A549 (cell line): Measurements from ENCODE around the gene PFN1. TPM values are rescaled to one million over a fixed set of nuclear protein-coding genes. Genes with fewer than 3 reads are reported as not detected.

ENCODE experiments used
- ATAC-seq, 2 experiments: fragments of 200-7000 bp in 1 of 2; fragments of >200 bp in 1 of 2; cut with Nextera tagmentation in 1 of 2; cut with Tn5 transposase in 1 of 2; 3 replicates each; pipeline versions ENCODE4 v1.8.0 to v1.9.1; 2018 to 2020; ENCODE audit warnings: mild to moderate bottlenecking in 1 of 2, moderate library complexity in 1 of 2
- CTCF ChIA-PET: fragments of 300-600 bp; sonication (Branson Sonifier 250); formaldehyde crosslinking; extraction: SDS; loops from one replicate; lab custom pipeline; 2021; ENCODE audit warnings: antibody characterized with exemption, inconsistent platforms; lab: Yijun Ruan, JAX
- POLR2A ChIA-PET: fragments of 350-600 bp; formaldehyde crosslinking; extraction: SDS; loops from one replicate; lab custom pipeline; 2021; ENCODE audit warnings: antibody characterized with exemption, inconsistent platforms; lab: Yijun Ruan, JAX
- DNase-seq, 2 experiments: peaks; one replicate each; pipeline versions ENCODE4 v3.0.0 to v3.0.0-alpha.2; 2011 to 2016; ENCODE audit warnings: low read depth in 1 of 2, low spot score in 1 of 2
- FAIRE-seq: peaks from 2 replicates; lab custom pipeline; 2011; peaks lifted over from hg19 to GRCh38; lab: Jason Lieb, UNC
- H3K27ac ChIP-seq, 2 experiments: fragments of >200 bp; sonication (Bioruptor Twin); formaldehyde crosslinking; 3 replicates each; pipeline ENCODE4 v1.5.1; 2016 to 2017
- H3K4me1 ChIP-seq: fragments of >200 bp; sonication (Bioruptor Twin); formaldehyde crosslinking; 3 replicates; pipeline ENCODE4 v1.6.1; 2016
- H3K4me2 ChIP-seq: fragments of >200 bp; sonication (Bioruptor Twin); formaldehyde crosslinking; 3 replicates; pipeline ENCODE4 v1.6.1; 2016
- H3K4me3 ChIP-seq: fragments of >200 bp; sonication (Bioruptor Twin); formaldehyde crosslinking; 3 replicates; pipeline ENCODE4 v1.5.1; 2016
- H3K9me3 ChIP-seq: fragments of >200 bp; sonication (Bioruptor Twin); formaldehyde crosslinking; 3 replicates; pipeline ENCODE4 v1.6.1; 2016
- CBX2 ChIP-seq: fragments of 200-600 bp; sonication (generic); IDR thresholded peaks from 2 replicates; pipeline ENCODE4 v1.6.1; 2016; ENCODE audit warnings: low read depth, mild to moderate bottlenecking, borderline replicate concordance
- CEBPB ChIP-seq, 2 experiments: fragments of >200 bp in 1 of 2; sonication (Bioruptor Twin) in 1 of 2; formaldehyde crosslinking in 1 of 2; IDR thresholded peaks; 2 replicates each; pipeline ENCODE4 v1.6.1; 2012 to 2016
- ELK1 ChIP-seq: fragments of 150-350 bp; IDR thresholded peaks from 2 replicates; pipeline ENCODE4 v1.6.1; 2014; ENCODE audit warnings: low read depth, mild to moderate bottlenecking, low read length
- FOSL2 ChIP-seq, 2 experiments: fragments of 450-650 bp in 1 of 2; fragments of >200 bp in 1 of 2; sonication (Bioruptor Twin) in 1 of 2; formaldehyde crosslinking; IDR thresholded peaks; 2 replicates each; pipeline versions ENCODE4 v1.5.0 to v1.6.1; 2016 to 2020; ENCODE audit warnings: mild to moderate bottlenecking in 1 of 2, moderate library complexity in 1 of 2
- FOXS1 ChIP-seq: fragments of 250-450 bp; sonication (Bioruptor Pico); IDR thresholded peaks from 2 replicates; pipeline ENCODE4 v1.5.0; 2020; ENCODE audit warnings: mild to moderate bottlenecking, moderate library complexity
- HEYL ChIP-seq: fragments of 250-450 bp; sonication (Bioruptor Pico); IDR thresholded peaks from 2 replicates; pipeline ENCODE4 v1.8.0; 2021; ENCODE audit warnings: mild to moderate bottlenecking, moderate library complexity
- JUNB ChIP-seq: fragments of >200 bp; sonication (Bioruptor Twin); formaldehyde crosslinking; IDR thresholded peaks from 2 replicates; pipeline ENCODE4 v1.6.1; 2016
- KDM1A ChIP-seq: fragments of 200-600 bp; sonication (generic); IDR thresholded peaks from 2 replicates; pipeline ENCODE4 v1.6.1; 2016; ENCODE audit warnings: low read depth, mild to moderate bottlenecking
- MAZ ChIP-seq: fragments of 150-350 bp; IDR thresholded peaks from 2 replicates; pipeline ENCODE4 v1.6.1; 2014; ENCODE audit warnings: antibody characterized with exemption, low read depth, low read length, borderline replicate concordance
- RAD21 ChIP-seq, 2 experiments: fragments of >200 bp in 1 of 2; sonication (Bioruptor Twin) in 1 of 2; formaldehyde crosslinking in 1 of 2; IDR thresholded peaks in 1 of 2; conservative IDR thresholded peaks in 1 of 2; 2 replicates in 1 of 2; 3 replicates in 1 of 2; pipeline ENCODE4 v1.6.1; 2012 to 2018; ENCODE audit warnings: inconsistent platforms in 1 of 2
- RFX5 ChIP-seq: fragments of 450-650 bp; IDR thresholded peaks from 2 replicates; pipeline ENCODE4 v1.7.1; 2014; ENCODE audit warnings: antibody characterized with exemption, mild to moderate bottlenecking, moderate library complexity
- SMC3 ChIP-seq: fragments of >200 bp; sonication (Bioruptor Twin); formaldehyde crosslinking; IDR thresholded peaks from 3 replicates; pipeline ENCODE4 v1.6.1; 2018; ENCODE audit warnings: inconsistent platforms
- SREBF2 ChIP-seq: fragments of 450-650 bp; IDR thresholded peaks from 2 replicates; pipeline ENCODE4 v1.6.1; 2014; ENCODE audit warnings: mild to moderate bottlenecking, moderate library complexity
- TP53 ChIP-seq: fragments of 250-450 bp; sonication (Bioruptor Pico); IDR thresholded peaks from 2 replicates; pipeline ENCODE4 v1.5.0; 2021; ENCODE audit warnings: mild to moderate bottlenecking, moderate library complexity
- ZC3H11A ChIP-seq: fragments of 450-650 bp; IDR thresholded peaks from 2 replicates; pipeline ENCODE4 v1.6.1; 2014; ENCODE audit warnings: antibody characterized with exemption, mild to moderate bottlenecking
- ZFP36 ChIP-seq: fragments of 450-650 bp; IDR thresholded peaks from 2 replicates; pipeline ENCODE4 v1.6.1; 2014; ENCODE audit warnings: borderline replicate concordance; ENCODE audit not compliant: partially characterized antibody
- ZSCAN20 ChIP-seq: fragments of 250-450 bp; sonication (Bioruptor Pico); IDR thresholded peaks from 2 replicates; pipeline ENCODE4 v1.8.0; 2022; ENCODE audit warnings: mild to moderate bottlenecking, moderate library complexity
- WGBS: methylation state at CpG from one replicate; pipeline ENCODE4 v1.1.6; 2017; ENCODE audit errors: missing lambda C conversion rate; 5-methylcytosine and 5-hydroxymethylcytosine counted together
- polyA plus RNA-seq, 4 experiments: library from polyadenylated mRNA; depleted of rRNA in 3 of 4; stranded (reverse); fragments of >200 nt; fragmentation: RNase III in 1 of 4; extraction: RNeasy Plus Mini Kit Qiagen cat#74134 plus additional on column Dnase treatment in 1 of 4; gene quantifications; 2 replicates in 3 of 4; 3 replicates in 1 of 4; pipeline ENCODE4 v1.2.3, GENCODE V29; 2011 to 2017
- TF ChIP-seq, protein P1 (sequence below): fragments of 250-450 bp; sonication (Bioruptor Pico); IDR thresholded peaks from 2 replicates; pipeline ENCODE4 v1.5.0; 2021; ENCODE audit warnings: mild to moderate bottlenecking, moderate library complexity, borderline replicate concordance
- TF ChIP-seq, protein P2 (sequence below): fragments of >200 bp; sonication (Bioruptor Twin); formaldehyde crosslinking; IDR thresholded peaks from 2 replicates; pipeline ENCODE4 v1.6.1; 2016
- TF ChIP-seq, protein P3 (sequence below): IDR thresholded peaks from 2 replicates; pipeline ENCODE4 v1.6.1; 2012
- TF ChIP-seq, protein P4 (sequence below): fragments of >200 bp; sonication (Bioruptor Twin); formaldehyde crosslinking; IDR thresholded peaks from 3 replicates; pipeline ENCODE4 v1.5.1; 2016

The PFN1 gene
- polyA plus RNA-seq, 2 of the 4 experiments (the other 2 are of a cell fraction), result 1,732 to 3,230 TPM

DNA sequence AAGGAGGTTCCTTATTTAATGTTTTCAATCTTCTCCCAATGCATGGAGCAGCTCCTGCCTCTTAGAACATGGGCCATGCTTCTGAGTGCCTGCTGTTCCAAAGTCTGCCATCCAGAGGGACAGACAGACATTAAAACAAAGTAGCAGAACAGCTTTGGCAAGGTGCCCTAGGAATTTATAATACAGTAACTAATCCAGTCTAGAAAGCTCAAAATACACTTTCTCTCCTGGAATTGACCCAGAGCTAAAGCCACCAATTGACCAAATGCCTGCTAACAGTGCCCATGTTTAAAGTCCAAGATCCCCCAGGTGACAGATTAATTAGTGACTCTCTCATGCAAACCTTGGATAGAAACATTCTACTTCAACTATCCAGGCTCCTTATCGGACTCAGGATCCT lies 34.3 kb downstream of the PFN1 start:
- ChIA-PET POLR2A (interaction anchor here (1.0 kb wide), 1 partner anchor 26 kb away, joined by 5 read pairs; the partner anchor contains the start of genes RNF167 and SLC25A11), CTCF (interaction anchor here (0.6 to 4.0 kb wide), 12 partner anchors 9 to 204 kb away, joined by 3 to 21 read pairs (median 4); partner anchors contain the start of genes ARRB2, CHRNE, RNF167 and SLC25A11)
- Histone ChIP-seq H3K4me1 (peaks cover 9% of the 10 kb centered on the region; the same call in 2 of the 3 replicates), H3K4me3 (no peak overlapping the region), H3K27ac (no peak overlapping the region), H3K9me3 (no peaks in the 10 kb centered on the region), H3K4me2 (no peak overlapping the region)
- FAIRE-seq (no peak), DNase-seq (no peak), ATAC-seq (no peak)
- TF ChIP-seq ZC3H11A, result no peak
- TF ChIP-seq RFX5, result no peak
- TF ChIP-seq SREBF2, result no peak
- TF ChIP-seq ELK1, result no peak
- TF ChIP-seq, protein P1, sequence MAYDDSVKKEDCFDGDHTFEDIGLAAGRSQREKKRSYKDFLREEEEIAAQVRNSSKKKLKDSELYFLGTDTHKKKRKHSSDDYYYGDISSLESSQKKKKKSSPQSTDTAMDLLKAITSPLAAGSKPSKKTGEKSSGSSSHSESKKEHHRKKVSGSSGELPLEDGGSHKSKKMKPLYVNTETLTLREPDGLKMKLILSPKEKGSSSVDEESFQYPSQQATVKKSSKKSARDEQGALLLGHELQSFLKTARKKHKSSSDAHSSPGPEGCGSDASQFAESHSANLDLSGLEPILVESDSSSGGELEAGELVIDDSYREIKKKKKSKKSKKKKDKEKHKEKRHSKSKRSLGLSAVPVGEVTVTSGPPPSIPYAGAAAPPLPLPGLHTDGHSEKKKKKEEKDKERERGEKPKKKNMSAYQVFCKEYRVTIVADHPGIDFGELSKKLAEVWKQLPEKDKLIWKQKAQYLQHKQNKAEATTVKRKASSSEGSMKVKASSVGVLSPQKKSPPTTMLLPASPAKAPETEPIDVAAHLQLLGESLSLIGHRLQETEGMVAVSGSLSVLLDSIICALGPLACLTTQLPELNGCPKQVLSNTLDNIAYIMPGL, result no peak
- no peak for TF ChIP-seq ZFP36
- no peak for TF ChIP-seq CEBPB (IDR thresholded peaks at IDR 0.05)
- no peak for TF ChIP-seq TP53 (CRISPR knock-in tag)
- no peak for TF ChIP-seq ZSCAN20 (CRISPR knock-in tag)
- no peak for TF ChIP-seq HEYL (CRISPR knock-in tag)
- TF ChIP-seq CBX2, result no peak
- TF ChIP-seq FOXS1 (CRISPR knock-in tag), result no peak
- TF ChIP-seq MAZ, result no peak
- 82% methylated on average over 1 of the region's 1 CpG for WGBS

- peak; percentile 86 to 92 for DNase-seq
- CTCF ChIA-PET, result interaction anchor here (0.6 to 2.9 kb wide), 65 partner anchors 9 to 697 kb away, joined by 3 to 42 read pairs (median 4); partner anchors contain the start of genes ARRB2, C17orf107, CAMTA2 and ENO3
- peak; percentile 89 for FAIRE-seq
- ATAC-seq, result peak; percentile 96 to 97
- no peak overlapping the region for H3K4me3 ChIP-seq
- TF ChIP-seq, protein P2, sequence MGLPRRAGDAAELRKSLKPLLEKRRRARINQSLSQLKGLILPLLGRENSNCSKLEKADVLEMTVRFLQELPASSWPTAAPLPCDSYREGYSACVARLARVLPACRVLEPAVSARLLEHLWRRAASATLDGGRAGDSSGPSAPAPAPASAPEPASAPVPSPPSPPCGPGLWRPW, result no peak
- no peak for TF ChIP-seq JUNB
- peak; percentile 86 for TF ChIP-seq SMC3
- peak; percentile 88 to 91 for TF ChIP-seq RAD21 (conservative IDR thresholded peaks at IDR 0.05 in 1 of 2, IDR thresholded peaks at IDR 0.05 in 1 of 2)
- TF ChIP-seq FOSL2 (IDR thresholded peaks at IDR 0.05), result no peak
- TF ChIP-seq FOSL2 (CRISPR knock-in tag; IDR thresholded peaks at IDR 0.05), result 0 out of 2 replicates have a peak, but pooled peaks have one; percentile 4
- TF ChIP-seq, protein P3, sequence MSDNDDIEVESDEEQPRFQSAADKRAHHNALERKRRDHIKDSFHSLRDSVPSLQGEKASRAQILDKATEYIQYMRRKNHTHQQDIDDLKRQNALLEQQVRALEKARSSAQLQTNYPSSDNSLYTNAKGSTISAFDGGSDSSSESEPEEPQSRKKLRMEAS, result 0 out of 2 replicates have a peak, but pooled peaks have one; percentile 23
- TF ChIP-seq CEBPB (IDR thresholded peaks at IDR 0.05), result peak in 1 of 2 experiments; percentile 61; a peak in 1 of 4 replicates
- TF ChIP-seq, protein P4, sequence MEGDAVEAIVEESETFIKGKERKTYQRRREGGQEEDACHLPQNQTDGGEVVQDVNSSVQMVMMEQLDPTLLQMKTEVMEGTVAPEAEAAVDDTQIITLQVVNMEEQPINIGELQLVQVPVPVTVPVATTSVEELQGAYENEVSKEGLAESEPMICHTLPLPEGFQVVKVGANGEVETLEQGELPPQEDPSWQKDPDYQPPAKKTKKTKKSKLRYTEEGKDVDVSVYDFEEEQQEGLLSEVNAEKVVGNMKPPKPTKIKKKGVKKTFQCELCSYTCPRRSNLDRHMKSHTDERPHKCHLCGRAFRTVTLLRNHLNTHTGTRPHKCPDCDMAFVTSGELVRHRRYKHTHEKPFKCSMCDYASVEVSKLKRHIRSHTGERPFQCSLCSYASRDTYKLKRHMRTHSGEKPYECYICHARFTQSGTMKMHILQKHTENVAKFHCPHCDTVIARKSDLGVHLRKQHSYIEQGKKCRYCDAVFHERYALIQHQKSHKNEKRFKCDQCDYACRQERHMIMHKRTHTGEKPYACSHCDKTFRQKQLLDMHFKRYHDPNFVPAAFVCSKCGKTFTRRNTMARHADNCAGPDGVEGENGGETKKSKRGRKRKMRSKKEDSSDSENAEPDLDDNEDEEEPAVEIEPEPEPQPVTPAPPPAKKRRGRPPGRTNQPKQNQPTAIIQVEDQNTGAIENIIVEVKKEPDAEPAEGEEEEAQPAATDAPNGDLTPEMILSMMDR, result peak; percentile 85
- no peak for TF ChIP-seq KDM1A
- TF ChIP-seq, all 56 proteins: peak for 6
- Histone ChIP-seq H3K4me1 (peaks cover 9% of the 10 kb centered on the region; the same call in 2 of the 3 replicates), H3K27ac (peak overlapping the region; percentile 0 to 58; a peak in 3 of 6 replicates), H3K9me3 (no peaks in the 10 kb centered on the region), H3K4me2 (peak overlapping the region; percentile 8)
- WGBS, result 37% methylated on average over 20 of the region's 20 CpGs
- POLR2A ChIA-PET, result interaction anchor here (0.7 to 1.4 kb wide), 3 partner anchors 31 to 342 kb away, joined by 3 to 17 read pairs (median 4); partner anchors contain the start of genes RNF167 and SLC25A11
Measured at GRCh38 chr17:4908711-4909496, 39.4 kb downstream of the PFN1 start.
